ENCODE data around the gene MAMLD1. TPM values are rescaled to one million over a fixed set of nuclear protein-coding genes. Genes with fewer than 3 reads are reported as not detected.

MAMLD1 gene
- total RNA-seq, 1 experiment from 2014 or later: 0.48 TPM

- WGBS (ENCODE audit: extremely low coverage, insufficient read length, low lambda C conversion rate): no CpG with 5 or more reads among the region's 8 CpGs
Observed at GRCh38 chrX:150473371-150473770, 110.3 kb downstream of the MAMLD1 start.

More at GRCh38 chrX:150473371-150473770, 110.3 kb downstream of the MAMLD1 start:
- Histone ChIP-seq H2AK5ac (ENCODE audit: insufficient read length, low read length) (no peak overlapping the region), H4K91ac (ENCODE audit: insufficient read length, low read depth, low read length) (no peak overlapping the region), H3K56ac (ENCODE audit: insufficient read length, low read depth, low read length) (no peak overlapping the region), H2BK20ac (ENCODE audit: low read depth, low read length, poor library complexity, severe bottlenecking) (no peak overlapping the region), H2BK5ac (ENCODE audit: insufficient read length, low read length) (no peak overlapping the region), H2BK120ac (ENCODE audit: low read depth, low read length, poor library complexity, severe bottlenecking) (no peak overlapping the region), H4K8ac (replicated peaks; ENCODE audit: insufficient read length, low read depth, low read length) (no peak overlapping the region), H3K9me3 (ENCODE audit: control insufficient read depth, low read depth, low read length) (no peaks in the 10 kb centered on the region), H3K4me1 (ENCODE audit: insufficient read depth, low read length) (no peaks in the 10 kb centered on the region), H3K18ac (ENCODE audit: insufficient read length, low read depth, low read length) (no peak overlapping the region), H3K79me1 (ENCODE audit: insufficient read depth, low read depth, low read length, poor library complexity, severe bottlenecking) (no peaks in the 10 kb centered on the region), H3K9ac (ENCODE audit: extremely low read depth, insufficient read length, low read length) (no peak overlapping the region), H3T11ph (ENCODE audit: low read length) (no peak overlapping the region), H2BK15ac (ENCODE audit: low read depth, low read length) (no peak overlapping the region), H4K5ac (ENCODE audit: insufficient read length, low read depth, low read length) (no peak overlapping the region), H3K23me2 (ENCODE audit: insufficient read length, low read depth, low read length, poor library complexity, severe bottlenecking) (no peaks in the 10 kb centered on the region), H2BK12ac (ENCODE audit: insufficient read length, low read depth, low read length) (no peak overlapping the region), H2AFZ (ENCODE audit: low read length) (no peak overlapping the region), H3K79me2 (ENCODE audit: insufficient read depth, low read length) (no peaks in the 10 kb centered on the region), H3K4ac (ENCODE audit: low read depth, low read length) (no peak overlapping the region), H3K14ac (ENCODE audit: insufficient read depth, low read length) (no peak overlapping the region), H3K23ac (ENCODE audit: insufficient read length, low read depth, low read length) (no peak overlapping the region), H3K27me3 (ENCODE audit: insufficient read depth, low read length) (no peaks in the 10 kb centered on the region), H4K20me1 (ENCODE audit: control insufficient read depth, insufficient read depth, insufficient read length) (peaks cover 2% of the 10 kb centered on the region), H3K27ac (ENCODE audit: insufficient read length, low read depth, low read length) (no peak overlapping the region), H3K4me2 (ENCODE audit: insufficient read depth, insufficient read length, low read length) (no peak overlapping the region)
- H3K4me1 Mint-ChIP-seq: peaks cover 0 to 5% of the 10 kb centered on the region in 2 experiments; a peak in 1 of 4 replicates
- H3K27ac Mint-ChIP-seq: no peak overlapping the region
- H3K4me3 Mint-ChIP-seq: no peak overlapping the region
- TF ChIP-seq CTCF (conservative IDR thresholded peaks at IDR 0.05): no peak
- H3K27me3 Mint-ChIP-seq (ENCODE audit: low read depth): peaks cover 2% of the 10 kb centered on the region
- no peak for DNase-seq
- H3K9me3 Mint-ChIP-seq: peaks cover 75 to 81% of the 10 kb centered on the region in 2 experiments
- H3K36me3 Mint-ChIP-seq (ENCODE audit: insufficient read depth in 1 of 3, low read depth in 3 of 3): peaks cover 0 to 6% (median 0%) of the 10 kb centered on the region in 3 experiments; a peak in 2 of 7 replicates
